Spleen (tissue), 11 donors: ENCODE results near the gene NUP210L. TPM values are rescaled to one million over a fixed set of nuclear protein-coding genes. Genes with fewer than 3 reads are reported as not detected.
A peak's percentile ranks its signal among the peaks of the same experiment; 100 is the strongest.

Source experiments
- DNase-seq: peaks from one replicate; pipeline ENCODE4 v3.0.0-alpha.2; 2020
- H3K27ac ChIP-seq, 8 donors: fragments of 200-600 bp; sonication (generic) in 7 of 8; 1 replicate in 4 of 8; 2 replicates in 4 of 8; pipeline versions ENCODE4 v1.5.0 to v1.8.0; 2016 to 2021; ENCODE audit warnings: inconsistent platforms in 4 of 8, mild to moderate bottlenecking in 4 of 8, moderate library complexity in 1 of 8
- H3K27me3 ChIP-seq, 7 donors: fragments of 200-600 bp; sonication (generic) in 6 of 7; replicated peaks in 1 of 7; 1 replicate in 4 of 7; 2 replicates in 3 of 7; pipeline versions ENCODE4 v1.5.0 to v1.8.0; 2016 to 2021; ENCODE audit warnings: inconsistent platforms in 3 of 7, mild to moderate bottlenecking in 1 of 7
- H3K36me3 ChIP-seq, 6 donors: fragments of 200-600 bp; sonication (generic) in 5 of 6; 1 replicate in 4 of 6; 2 replicates in 2 of 6; pipeline versions ENCODE4 v1.5.0 to v1.8.0; 2016 to 2021; ENCODE audit warnings: inconsistent platforms in 2 of 6
- H3K4me1 ChIP-seq, 6 donors: fragments of 200-600 bp; sonication (generic) in 5 of 6; 1 replicate in 3 of 6; 2 replicates in 3 of 6; pipeline versions ENCODE4 v1.5.0 to v1.8.0; 2016 to 2021; ENCODE audit warnings: inconsistent platforms in 3 of 6
- H3K4me3 ChIP-seq, 8 donors: fragments of 200-600 bp; sonication (generic) in 7 of 8; 1 replicate in 4 of 8; 2 replicates in 4 of 8; pipeline versions ENCODE4 v1.5.0 to v1.8.0; 2016 to 2021; ENCODE audit warnings: inconsistent platforms in 4 of 8, mild to moderate bottlenecking in 4 of 8, moderate library complexity in 2 of 8
- H3K9me3 ChIP-seq, 8 donors: fragments of 200-600 bp; sonication (generic) in 7 of 8; 1 replicate in 4 of 8; 2 replicates in 4 of 8; pipeline versions ENCODE4 v1.5.0 to v1.8.0; 2016 to 2021; ENCODE audit warnings: inconsistent platforms in 4 of 8
- POLR2A ChIP-seq, 3 donors: fragments of 450-650 bp; IDR thresholded peaks; one replicate each; pipeline ENCODE4 v1.5.1; 2017; ENCODE audit warnings: antibody characterized with exemption in 3 of 3, mild to moderate bottlenecking in 1 of 3
- POLR2AphosphoS5 ChIP-seq, 3 donors: sonication (generic); formaldehyde crosslinking; IDR thresholded peaks; one replicate each; pipeline ENCODE4 v1.5.1; 2017; ENCODE audit warnings: antibody characterized with exemption in 3 of 3
- WGBS, 5 donors: extraction: QIAGEN DNeasy Blood & Tissue Kit in 3 of 5; methylation state at CpG; one replicate each; pipeline versions ENCODE4 v1.1.5 to v1.1.7; 2013 to 2018; 5-methylcytosine and 5-hydroxymethylcytosine counted together
- intact Hi-C: fragments of 100-400 bp; cut with DNase I; formaldehyde crosslinking; loops from one replicate; pipeline ENCODE4 v1.15.0; 2023; ENCODE audit warnings: low total_unique reads
- polyA plus RNA-seq, 3 donors: library from polyadenylated mRNA; stranded (reverse); fragments of 200-250 nt; gene quantifications; one replicate each; pipeline ENCODE4 v1.2.1, GENCODE V29; 2013
- total RNA-seq, 7 donors: library from RNA; depleted of rRNA in 3 of 7; stranded (reverse); fragments of >200 nt in 3 of 7; fragmentation: NEBNext Ultra II Directional in 4 of 7; extraction: Animal tissue kit (Norgen Biotek cat#: 25700) in 4 of 7; gene quantifications; one replicate each; pipeline versions ENCODE4 v1.1.0 to v1.2.1, GENCODE V29; 2016 to 2021
- TF ChIP-seq, protein P1 (sequence below), 11 experiments: fragments of 200-600 bp in 7 of 11; fragments of 450-650 bp in 4 of 11; sonication (generic) in 4 of 11; IDR thresholded peaks in 8 of 11; conservative IDR thresholded peaks in 3 of 11; 1 replicate in 7 of 11; 2 replicates in 4 of 11; pipeline versions ENCODE4 v1.4.0 to v1.8.0; 2016 to 2021; ENCODE audit warnings: antibody characterized with exemption in 11 of 11, inconsistent platforms in 4 of 11, mild to moderate bottlenecking in 1 of 11
- donor health status: healthy with polysubstance abuse.
- donor health status: DM: no; HTN: no; CAD: no; lungs with moderate emphysema.
- donor health status: DM: no; HTN: no; CAD: no.
- donor health status: Bipolar disorder and iron deficiency.
- donor health status: healthy.
- donor health status: DM: no; HTN: no; CAD: no.
- donor health status: DM: yes; HTN: yes; CAD: no.

Gene NUP210L
- total and polyA plus RNA-seq, 10 donors = 0.02 to 0.34 (median 0.09) TPM; not detected in 4

- peaks cover 36 to 74% (median 57%) of the 10 kb centered on the region in 6 donors for H3K4me1 ChIP-seq
Measured at GRCh38 chr1:153967107-153967999, 187.5 kb downstream of the NUP210L start, which contains the start of gene CREB3L4. TSS of gene CREB3L4 (plus strand) at chr1:153967902. CDS start at chr1:153968526, 624 bp downstream.

GRCh38 chr1:153963850-153964331, 191.0 kb downstream of the NUP210L start:
- Histone ChIP-seq H3K4me3 (peak overlapping the region; percentile 65 to 86 (median 76)), H3K27me3 (no peaks in the 10 kb centered on the region), H3K9me3 (no peaks in the 10 kb centered on the region), H3K4me1 (peaks cover 43 to 90% (median 80%) of the 10 kb centered on the region in 6 donors), H3K36me3 (peaks cover 0 to 32% (median 17%) of the 10 kb centered on the region in 6 donors), H3K27ac (peak overlapping the region; percentile 94 to 99 (median 97))
- TF ChIP-seq, protein P1, sequence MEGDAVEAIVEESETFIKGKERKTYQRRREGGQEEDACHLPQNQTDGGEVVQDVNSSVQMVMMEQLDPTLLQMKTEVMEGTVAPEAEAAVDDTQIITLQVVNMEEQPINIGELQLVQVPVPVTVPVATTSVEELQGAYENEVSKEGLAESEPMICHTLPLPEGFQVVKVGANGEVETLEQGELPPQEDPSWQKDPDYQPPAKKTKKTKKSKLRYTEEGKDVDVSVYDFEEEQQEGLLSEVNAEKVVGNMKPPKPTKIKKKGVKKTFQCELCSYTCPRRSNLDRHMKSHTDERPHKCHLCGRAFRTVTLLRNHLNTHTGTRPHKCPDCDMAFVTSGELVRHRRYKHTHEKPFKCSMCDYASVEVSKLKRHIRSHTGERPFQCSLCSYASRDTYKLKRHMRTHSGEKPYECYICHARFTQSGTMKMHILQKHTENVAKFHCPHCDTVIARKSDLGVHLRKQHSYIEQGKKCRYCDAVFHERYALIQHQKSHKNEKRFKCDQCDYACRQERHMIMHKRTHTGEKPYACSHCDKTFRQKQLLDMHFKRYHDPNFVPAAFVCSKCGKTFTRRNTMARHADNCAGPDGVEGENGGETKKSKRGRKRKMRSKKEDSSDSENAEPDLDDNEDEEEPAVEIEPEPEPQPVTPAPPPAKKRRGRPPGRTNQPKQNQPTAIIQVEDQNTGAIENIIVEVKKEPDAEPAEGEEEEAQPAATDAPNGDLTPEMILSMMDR (IDR thresholded peaks at IDR 0.05 in 8 of 11, conservative IDR thresholded peaks at IDR 0.05 in 3 of 11) = no peak
- TF ChIP-seq POLR2AphosphoS5 (IDR thresholded peaks at IDR 0.05) (no peak), POLR2A (IDR thresholded peaks at IDR 0.05) (no peak)
- intact Hi-C loops = no loop called here
- peak; percentile 82 for DNase-seq
- 2 to 4% (median 2%) methylated on average over 22 of the region's 22 CpGs for WGBS, 5 donors

More at GRCh38 chr1:153967107-153967999, 187.5 kb downstream of the NUP210L start, which contains the start of gene CREB3L4:
- Histone ChIP-seq H3K27ac (peak within 1 kb of the TSS; percentile 95 to 98 (median 96)), H3K36me3 (peaks cover 0 to 3% (median 0%) of the 10 kb centered on the region in 6 donors), H3K9me3 (no peaks in the 10 kb centered on the region), H3K4me3 (peak within 1 kb of the TSS; percentile 62 to 83 (median 69)), H3K27me3 (no peaks in the 10 kb centered on the region)
- peak; percentile 96 for DNase-seq
- 0 to 1% (median 0%) methylated on average over 40 to 60 of the region's 60 CpGs for WGBS, 5 donors
- TF ChIP-seq POLR2A (IDR thresholded peaks at IDR 0.05) (peak in 2 of 3 donors; percentile 9 to 79), POLR2AphosphoS5 (IDR thresholded peaks at IDR 0.05) (peak; percentile 91 to 97 (median 95))
- TF ChIP-seq, protein P1 (IDR thresholded peaks at IDR 0.05 in 8 of 11, conservative IDR thresholded peaks at IDR 0.05 in 3 of 11) = peak in 9 of 11 experiments; percentile 12 to 58 (median 45)
- intact Hi-C loops = no loop called here

DNA sequence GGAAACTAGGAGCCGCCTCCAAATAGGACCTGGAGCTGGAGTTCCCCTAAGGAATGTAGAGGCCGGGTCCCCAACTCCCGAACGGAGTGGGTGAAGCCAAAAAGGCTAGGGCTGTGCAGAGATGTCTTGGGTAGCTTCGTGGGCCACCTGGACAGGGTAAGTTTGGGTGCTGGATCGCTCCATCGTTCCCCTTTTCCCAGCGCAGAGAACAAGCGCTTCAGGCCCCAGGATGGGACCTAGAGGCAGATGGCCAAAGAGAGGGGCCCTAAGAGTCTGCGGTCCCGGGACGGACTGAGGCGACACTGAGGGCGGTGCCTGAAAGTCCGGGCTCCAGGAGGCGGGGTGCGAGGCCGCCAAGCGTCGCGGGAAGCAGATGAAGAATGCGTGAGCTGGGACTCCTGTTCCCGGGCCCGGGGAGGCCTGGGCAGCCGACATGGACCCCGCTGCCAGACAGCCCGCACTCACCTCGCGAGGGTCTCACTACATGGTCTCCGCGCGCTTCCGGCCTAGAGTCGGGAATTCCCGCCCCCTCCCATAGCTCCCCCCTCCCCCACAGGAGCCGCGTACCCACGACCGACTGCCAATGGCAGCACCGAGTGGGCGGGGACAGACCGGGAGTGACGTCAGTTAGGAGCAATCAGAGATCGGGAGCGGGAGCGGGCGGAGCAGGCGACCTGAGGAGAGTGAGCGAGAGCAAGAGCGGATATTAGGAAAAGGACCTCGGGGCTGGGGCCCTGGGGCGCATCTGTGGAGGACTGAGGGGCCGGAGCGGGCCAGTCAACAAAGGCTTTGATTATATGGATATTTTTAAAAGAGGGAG, 191.6 kb downstream of the NUP210L start, which contains the start of gene SLC39A1:
TSS of gene SLC39A1 (minus strand) at position 508 of the 820 bp plus-strand sequence. CDS start 822 bp downstream, outside the sequence.
- Histone ChIP-seq H3K4me1 (peaks cover 40 to 87% (median 77%) of the 10 kb centered on the region in 6 donors), H3K9me3 (no peaks in the 10 kb centered on the region), H3K4me3 (peak within 1 kb of the TSS; percentile 65 to 86 (median 76)), H3K27me3 (no peaks in the 10 kb centered on the region), H3K36me3 (peaks cover 0 to 32% (median 17%) of the 10 kb centered on the region in 6 donors), H3K27ac (peak within 1 kb of the TSS; percentile 94 to 99 (median 97))
- TF ChIP-seq POLR2AphosphoS5 (IDR thresholded peaks at IDR 0.05) (peak; percentile 91 to 93 (median 92)), POLR2A (IDR thresholded peaks at IDR 0.05) (peak in 2 of 3 donors; percentile 20 to 56)
- TF ChIP-seq, protein P1 (IDR thresholded peaks at IDR 0.05 in 8 of 11, conservative IDR thresholded peaks at IDR 0.05 in 3 of 11) = peak in 1 of 11 experiments; percentile 35
- WGBS, 5 donors = 0 to 1% (median 1%) methylated on average over 36 to 54 of the region's 54 CpGs
- intact Hi-C loops = no loop called here
- peak; percentile 98 for DNase-seq
